Large intestine (tissue), 12 donors: Measurements from ENCODE around the gene GABRQ. TPM values are rescaled to one million over a fixed set of nuclear protein-coding genes. Genes with fewer than 3 reads are reported as not detected.

Source experiments
- DNase-seq, 2 donors: peaks; one replicate each; pipeline versions ENCODE4 v3.0.0 to v3.0.0-alpha.2; 2013
- H3K27ac ChIP-seq: one replicate; pipeline ENCODE4 v1.5.1; 2013; ENCODE audit warnings: low read length
- H3K27me3 ChIP-seq: 2 replicates; pipeline ENCODE4 v1.6.1; 2013; ENCODE audit warnings: low read length; ENCODE audit not compliant: control insufficient read depth, insufficient read depth
- H3K36me3 ChIP-seq: 2 replicates; pipeline ENCODE4 v1.6.1; 2013; ENCODE audit warnings: low read length; ENCODE audit not compliant: control insufficient read depth, insufficient read depth
- H3K4me1 ChIP-seq: one replicate; pipeline ENCODE4 v1.6.1; 2013; ENCODE audit warnings: low read length; ENCODE audit not compliant: control insufficient read depth, insufficient read depth
- H3K4me3 ChIP-seq: one replicate; pipeline ENCODE4 v1.5.1; 2013; ENCODE audit warnings: low read length
- H3K9me3 ChIP-seq: one replicate; pipeline ENCODE4 v1.6.1; 2013; ENCODE audit warnings: mild to moderate bottlenecking, low read depth, low read length, moderate library complexity; ENCODE audit not compliant: control insufficient read depth
- WGBS: methylation state at CpG from one replicate; pipeline ENCODE4 v1.1.5; 2013; ENCODE audit warnings: low lambda C conversion rate; ENCODE audit not compliant: insufficient coverage; 5-methylcytosine and 5-hydroxymethylcytosine counted together
- long read RNA-seq, 11 donors: transcript quantifications; one replicate each; lab custom pipeline, GENCODE V29; 2026
- polyA plus RNA-seq: library from polyadenylated mRNA; unstranded; fragments of 120-200 nt; gene quantifications from one replicate; pipeline ENCODE4 v1.2.1, GENCODE V29; 2013

The GABRQ gene
- 0.40 TPM for polyA plus RNA-seq
- long read RNA-seq, donor 1, result 0 reads
- long read RNA-seq, donor 2, result 0 reads
- long read RNA-seq, donor 3, result 0 reads
- long read RNA-seq, donor 4, result 0 reads
- long read RNA-seq, donor 5, result 0 reads
- long read RNA-seq, donor 6, result 0 reads
- long read RNA-seq, donor 7, result 0 reads
- long read RNA-seq, donor 8, result 0 reads
- long read RNA-seq, donor 9, result 0 reads
- long read RNA-seq, donor 10, result 0 reads
- long read RNA-seq, donor 11, result 0 reads

DNA sequence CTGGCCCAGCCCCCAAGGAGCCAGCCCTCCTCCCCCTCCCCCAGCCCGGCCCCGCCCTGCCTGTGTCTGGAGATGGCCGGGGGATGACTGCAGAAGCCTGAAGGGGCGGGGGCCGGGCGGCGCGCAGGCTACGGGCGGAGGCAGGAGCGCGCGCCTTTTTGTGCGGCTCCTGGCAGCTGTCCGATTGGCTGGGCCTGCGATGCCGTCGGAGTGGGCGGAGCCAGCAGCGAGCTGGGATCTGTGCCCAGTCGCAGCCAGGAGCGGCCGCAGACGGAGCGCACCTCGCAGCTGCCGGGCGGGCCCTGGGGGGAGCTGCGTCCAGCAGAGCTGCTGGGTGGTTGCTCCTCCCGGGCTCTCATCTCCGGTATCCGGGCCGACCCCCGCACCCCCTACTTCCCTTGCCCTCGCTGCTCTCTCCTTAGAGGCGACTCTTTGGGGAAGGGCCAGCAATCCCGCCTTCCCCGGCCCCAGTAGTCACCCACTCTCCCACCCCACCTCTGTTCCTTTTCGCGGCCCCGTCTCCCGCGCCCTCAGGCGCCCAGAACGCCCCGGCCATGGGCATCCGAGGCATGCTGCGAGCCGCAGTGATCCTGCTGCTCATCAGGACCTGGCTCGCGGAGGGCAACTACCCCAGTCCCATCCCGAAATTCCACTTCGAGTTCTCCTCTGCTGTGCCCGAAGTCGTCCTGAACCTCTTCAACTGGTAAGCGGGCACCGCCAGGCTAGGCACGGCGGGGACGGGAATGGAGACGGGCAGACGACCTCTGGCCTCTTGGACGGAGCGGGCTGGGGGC is at the start of gene GABRQ:
TSS of gene GABRQ (plus strand) at position 247 of the 794 bp plus-strand sequence. CDS start at position 555, 308 bp downstream.
- no CpG with 5 or more reads among the region's 64 CpGs for WGBS
- H3K27ac ChIP-seq, result no peak within 1 kb of the TSS
- no peak within 1 kb of the TSS for H3K4me3 ChIP-seq
- H3K36me3 ChIP-seq, result no peaks in the 10 kb centered on the region
- H3K9me3 ChIP-seq, result no peaks in the 10 kb centered on the region
- DNase-seq, result peak; percentile 37 to 43
- H3K27me3 ChIP-seq, result peaks cover 38% of the 10 kb centered on the region
- H3K4me1 ChIP-seq, result no peaks in the 10 kb centered on the region

DNA sequence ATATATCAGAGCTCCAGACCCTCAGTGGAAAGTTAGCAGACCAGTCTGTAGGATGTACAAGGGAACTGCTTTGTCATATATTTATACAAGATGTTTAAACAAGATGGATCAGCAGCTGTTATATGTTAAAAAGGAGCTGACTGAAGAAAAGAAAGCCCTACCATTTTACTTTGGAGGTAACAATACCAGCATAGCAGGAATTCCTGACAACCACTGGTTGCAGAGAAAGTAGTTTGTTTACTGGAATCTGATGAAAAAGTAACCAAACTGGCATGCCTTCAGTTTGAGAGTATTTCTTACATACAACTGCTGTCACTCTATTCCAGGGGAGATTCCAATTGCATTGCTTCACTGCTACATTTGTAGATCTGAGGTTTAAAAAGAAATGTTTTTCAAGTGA is 49.5 kb upstream of the GABRQ start:
- Histone ChIP-seq H3K9me3 (no peaks in the 10 kb centered on the region), H3K27ac (no peak overlapping the region), H3K4me1 (no peaks in the 10 kb centered on the region), H3K4me3 (no peak overlapping the region), H3K27me3 (no peaks in the 10 kb centered on the region), H3K36me3 (no peaks in the 10 kb centered on the region)
- DNase-seq, result no peak

DNA sequence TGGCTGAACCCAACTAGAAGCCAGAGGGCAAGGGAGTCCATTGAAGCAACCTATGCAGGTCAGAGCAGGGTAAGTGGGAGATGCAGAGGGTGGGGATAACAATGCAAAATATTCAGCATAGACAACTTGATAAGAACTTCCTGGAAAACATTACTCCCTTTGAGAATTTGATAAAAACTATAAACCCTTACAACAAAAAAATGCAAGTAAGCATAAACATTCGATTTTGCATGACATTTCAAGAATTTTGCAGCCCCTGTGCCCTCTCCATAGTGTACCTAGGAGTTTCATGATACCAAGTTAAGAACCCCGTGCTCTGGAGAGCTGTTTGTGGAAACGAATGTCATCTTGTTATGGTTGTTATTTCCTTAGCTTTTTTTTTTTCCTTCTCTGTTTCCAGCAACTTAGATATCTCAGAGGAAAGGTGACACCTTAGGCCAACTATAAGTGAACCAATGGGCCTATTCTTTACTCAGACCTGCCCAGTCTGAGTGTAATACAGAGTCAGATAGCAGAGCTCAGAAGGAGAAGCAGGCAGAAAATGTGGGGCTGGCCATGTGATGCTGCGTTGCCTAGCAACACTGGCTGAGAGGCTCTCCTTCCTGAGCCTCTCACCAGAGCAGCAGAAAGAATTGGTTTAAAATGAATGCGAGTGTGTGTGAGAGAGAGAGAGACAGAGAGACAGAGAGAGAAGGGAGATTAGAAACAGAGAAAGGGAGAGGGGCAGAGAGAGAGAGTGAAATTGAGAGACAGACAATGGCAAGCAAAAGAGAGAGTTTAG is 36.7 kb upstream of the GABRQ start:
- no peak for DNase-seq
- Histone ChIP-seq H3K9me3 (no peaks in the 10 kb centered on the region), H3K4me3 (no peak overlapping the region), H3K36me3 (no peaks in the 10 kb centered on the region), H3K27ac (no peak overlapping the region), H3K27me3 (no peaks in the 10 kb centered on the region), H3K4me1 (no peaks in the 10 kb centered on the region)
- no CpG with 5 or more reads among the region's 5 CpGs for WGBS

DNA sequence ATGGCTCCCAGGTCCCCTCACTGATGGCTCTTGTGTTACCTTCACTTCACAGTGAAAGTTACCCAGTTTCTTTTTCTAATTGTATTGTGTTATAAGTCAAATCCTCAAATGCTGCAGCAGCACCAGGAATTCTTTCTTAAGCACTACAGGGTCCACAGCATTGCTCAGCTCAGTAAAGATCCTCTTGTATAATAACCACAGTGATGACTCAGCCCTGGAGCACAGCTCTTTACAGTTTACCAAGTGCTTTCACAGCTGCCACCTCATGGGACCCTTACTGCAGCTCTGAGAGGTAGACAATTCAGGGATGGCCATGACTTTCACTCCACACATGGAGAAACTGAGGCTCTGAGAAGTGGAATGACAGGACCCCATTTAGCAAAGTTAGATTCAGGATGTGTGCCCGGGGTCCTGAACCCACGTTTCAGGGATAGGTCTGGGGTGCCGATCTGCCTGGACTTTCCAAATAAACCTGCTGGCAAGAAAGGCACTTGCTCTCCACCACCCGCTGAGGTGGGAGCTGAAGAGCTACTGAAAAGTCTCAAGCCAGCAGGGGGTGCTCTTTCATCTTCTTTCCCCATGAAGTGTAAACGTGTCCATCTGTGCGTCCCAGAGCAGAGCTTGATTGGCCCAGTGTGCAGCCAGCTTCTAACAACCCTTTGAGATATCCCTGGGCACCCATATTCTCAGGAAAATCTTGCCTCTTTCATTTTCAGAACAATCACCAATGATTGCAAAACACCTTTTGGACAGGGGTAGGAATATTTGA is 35.7 kb upstream of the GABRQ start:
- Histone ChIP-seq H3K9me3 (no peaks in the 10 kb centered on the region), H3K27me3 (no peaks in the 10 kb centered on the region), H3K36me3 (no peaks in the 10 kb centered on the region), H3K4me3 (no peak overlapping the region), H3K27ac (no peak overlapping the region), H3K4me1 (no peaks in the 10 kb centered on the region)
- WGBS, result no CpG with 5 or more reads among the region's 6 CpGs
- DNase-seq, result no peak

DNA sequence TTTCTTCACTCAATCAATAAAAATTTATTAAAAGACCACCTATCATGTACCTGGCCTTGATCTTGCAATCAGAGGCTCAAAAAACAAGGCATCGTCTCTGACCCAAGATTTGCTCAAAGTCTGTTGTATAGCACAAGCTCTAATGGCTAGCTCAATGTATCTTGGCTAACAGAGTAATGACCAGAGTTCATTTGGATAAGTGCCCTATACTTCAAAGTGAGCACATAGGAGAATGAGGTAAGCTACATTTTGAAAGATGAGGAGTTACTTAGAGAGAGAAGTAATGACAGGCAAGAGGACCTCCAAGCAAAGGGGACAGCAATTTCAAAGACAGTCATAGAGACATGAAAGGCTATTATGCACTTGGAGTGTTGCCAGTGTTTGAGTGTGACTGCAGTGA is 22.9 kb upstream of the GABRQ start:
- WGBS, result no CpG with 5 or more reads among the region's 1 CpG
- Histone ChIP-seq H3K27ac (no peak overlapping the region), H3K9me3 (no peaks in the 10 kb centered on the region), H3K4me1 (no peaks in the 10 kb centered on the region), H3K4me3 (no peak overlapping the region), H3K27me3 (no peaks in the 10 kb centered on the region), H3K36me3 (no peaks in the 10 kb centered on the region)
- DNase-seq, result no peak

DNA sequence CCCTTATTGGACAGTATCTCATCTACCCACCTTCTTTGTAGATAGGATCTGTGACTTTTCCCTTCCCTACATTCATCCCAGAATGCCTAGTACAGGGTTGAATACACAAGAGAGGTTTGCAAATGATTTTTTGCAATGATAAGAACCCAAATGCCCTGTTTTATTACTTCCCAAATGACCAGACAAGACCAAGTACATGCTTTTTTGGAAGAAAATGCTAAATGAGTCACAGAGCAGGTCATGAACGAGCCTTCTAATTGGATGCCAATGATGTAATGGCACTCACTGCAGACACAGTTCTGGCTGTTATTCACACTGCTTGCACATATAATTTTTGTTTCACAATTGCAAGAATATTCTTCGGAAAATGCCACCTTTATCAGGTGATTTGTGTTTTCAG is 17.8 kb upstream of the GABRQ start:
- H3K36me3 ChIP-seq, result no peaks in the 10 kb centered on the region
- no peak overlapping the region for H3K4me3 ChIP-seq
- DNase-seq, result no peak
- H3K9me3 ChIP-seq, result no peaks in the 10 kb centered on the region
- WGBS, result no CpG with 5 or more reads among the region's 2 CpGs
- no peaks in the 10 kb centered on the region for H3K4me1 ChIP-seq
- H3K27ac ChIP-seq, result no peak overlapping the region
- no peaks in the 10 kb centered on the region for H3K27me3 ChIP-seq

DNA sequence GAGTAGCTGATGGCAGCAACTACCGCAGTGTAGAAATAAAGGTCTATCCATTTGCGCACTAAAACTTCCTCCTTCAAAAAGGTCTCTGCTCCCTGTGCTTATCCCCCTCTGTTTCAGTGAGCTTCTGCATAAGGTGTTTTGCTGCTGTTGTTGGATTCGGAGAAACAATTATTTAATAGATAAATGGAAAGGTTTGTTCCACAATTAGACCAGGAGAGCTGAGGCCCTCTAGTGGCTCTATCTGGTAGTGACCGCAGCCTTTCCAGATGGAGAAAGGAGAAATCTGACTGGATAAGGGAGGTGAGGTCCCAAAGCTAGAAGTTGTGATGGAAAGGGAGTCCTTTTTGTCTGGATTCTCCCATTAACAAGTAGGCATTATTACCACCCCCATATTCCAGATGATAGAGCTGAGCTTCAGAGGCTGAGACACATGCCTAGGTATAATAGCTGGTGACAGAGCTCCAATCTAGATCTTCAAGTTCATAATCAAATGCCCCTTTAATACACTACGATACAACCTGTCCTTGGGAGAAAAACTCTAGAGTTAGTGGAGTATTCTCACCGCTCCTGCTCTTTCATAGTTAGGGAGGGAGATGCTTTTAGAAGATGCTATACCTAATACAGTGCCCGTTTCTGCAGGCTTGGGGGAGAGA is 5.1 kb upstream of the GABRQ start:
- Histone ChIP-seq H3K27ac (no peak overlapping the region), H3K36me3 (no peaks in the 10 kb centered on the region), H3K4me3 (no peak overlapping the region), H3K9me3 (no peaks in the 10 kb centered on the region), H3K4me1 (no peaks in the 10 kb centered on the region), H3K27me3 (peaks cover 14% of the 10 kb centered on the region)
- DNase-seq, result no peak
- WGBS, result no CpG with 5 or more reads among the region's 7 CpGs

DNA sequence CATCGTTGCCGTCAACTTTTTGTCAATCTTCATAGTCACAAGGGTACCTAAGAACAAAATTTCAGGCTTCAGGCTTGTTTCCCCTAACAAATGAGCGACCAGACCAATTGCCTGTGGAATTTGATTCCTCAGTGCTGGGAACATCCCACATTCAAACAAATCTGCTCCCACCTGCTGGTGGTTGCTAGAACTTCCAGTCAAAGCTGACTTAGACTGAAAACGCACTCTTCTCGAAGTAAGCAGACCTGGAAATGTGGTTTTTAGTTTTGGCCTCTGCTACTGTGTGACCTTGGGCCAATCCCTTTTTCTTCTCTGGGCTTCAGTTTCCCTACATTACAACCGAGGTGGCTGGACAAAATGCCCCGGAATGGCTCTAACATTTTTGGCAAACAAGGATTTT is 1.8 kb upstream of the GABRQ start:
- H3K4me1 ChIP-seq, result no peaks in the 10 kb centered on the region
- H3K27ac ChIP-seq, result no peak overlapping the region
- DNase-seq, result peak in 1 of 2 donors; percentile 5
- H3K36me3 ChIP-seq, result no peaks in the 10 kb centered on the region
- no peaks in the 10 kb centered on the region for H3K9me3 ChIP-seq
- peaks cover 38% of the 10 kb centered on the region for H3K27me3 ChIP-seq
- no peak overlapping the region for H3K4me3 ChIP-seq
- WGBS, result no CpG with 5 or more reads among the region's 7 CpGs

DNA sequence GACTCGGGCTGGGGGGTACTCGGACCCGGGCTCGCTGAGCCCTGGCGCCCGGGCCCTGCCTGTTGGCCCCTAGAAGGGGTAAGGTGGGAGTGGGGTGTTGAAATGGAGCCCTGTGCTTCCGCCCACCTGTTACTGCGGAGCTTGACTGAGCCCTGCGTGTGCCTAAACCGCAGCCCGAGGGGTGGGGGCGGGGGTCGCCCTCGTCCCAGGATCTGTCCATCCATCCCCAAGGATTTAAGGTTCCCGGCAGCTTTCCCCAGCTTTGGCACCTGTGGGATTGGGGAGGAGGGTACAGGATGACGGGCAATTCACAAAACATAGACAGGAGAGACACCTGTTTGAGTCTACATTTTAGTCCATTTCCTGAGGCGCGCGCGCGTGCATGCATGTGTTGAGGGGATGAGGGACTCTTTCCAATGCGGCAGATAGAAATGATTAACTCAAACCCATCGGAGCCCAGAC is 779 bp downstream of the GABRQ start:
- Histone ChIP-seq H3K27me3 (peaks cover 38% of the 10 kb centered on the region), H3K36me3 (no peaks in the 10 kb centered on the region), H3K9me3 (no peaks in the 10 kb centered on the region), H3K4me1 (no peaks in the 10 kb centered on the region), H3K4me3 (no peak overlapping the region), H3K27ac (no peak overlapping the region)
- DNase-seq, result no peak
- WGBS, result no CpG with 5 or more reads among the region's 23 CpGs
